Neural progenitor cell (in vitro differentiated cells): ENCODE measurements around the gene F13B.

Source experiments
- EZH2 ChIP-seq: fragments of 200-600 bp; sonication (generic); IDR thresholded peaks from 2 replicates; pipeline ENCODE4 v1.6.1; 2017; ENCODE audit warnings: antibody characterized with exemption, mild to moderate bottlenecking, moderate library complexity
- EZH2phosphoT487 ChIP-seq: fragments of 200-600 bp; sonication (generic); IDR thresholded peaks from 2 replicates; pipeline ENCODE4 v1.6.1; 2017; ENCODE audit warnings: antibody characterized with exemption
- TF ChIP-seq, protein P1 (sequence below): fragments of 200-600 bp; sonication (generic); IDR thresholded peaks from 2 replicates; pipeline ENCODE4 v1.5.1; 2017; ENCODE audit warnings: antibody characterized with exemption, mild to moderate bottlenecking

DNA sequence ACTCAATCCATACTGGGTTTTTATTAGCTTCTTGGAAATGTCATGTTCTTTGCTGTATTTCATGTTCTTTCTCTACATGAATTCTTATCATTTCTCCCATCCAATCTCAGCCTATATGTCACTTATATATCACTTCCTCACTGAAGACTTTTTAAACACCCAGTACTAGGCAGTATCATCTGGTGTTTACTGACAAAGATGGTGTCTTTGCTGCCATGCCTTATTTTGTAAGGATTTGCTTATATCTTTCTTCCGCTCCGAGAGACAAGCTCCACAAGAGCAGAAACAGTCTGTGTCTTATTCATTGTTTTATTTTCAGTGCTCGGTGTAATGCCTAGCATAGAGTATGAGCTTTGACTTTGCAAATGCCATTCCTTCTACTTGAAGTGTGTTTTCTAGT lies 30.2 kb downstream of the F13B start:
- TF ChIP-seq, protein P1, sequence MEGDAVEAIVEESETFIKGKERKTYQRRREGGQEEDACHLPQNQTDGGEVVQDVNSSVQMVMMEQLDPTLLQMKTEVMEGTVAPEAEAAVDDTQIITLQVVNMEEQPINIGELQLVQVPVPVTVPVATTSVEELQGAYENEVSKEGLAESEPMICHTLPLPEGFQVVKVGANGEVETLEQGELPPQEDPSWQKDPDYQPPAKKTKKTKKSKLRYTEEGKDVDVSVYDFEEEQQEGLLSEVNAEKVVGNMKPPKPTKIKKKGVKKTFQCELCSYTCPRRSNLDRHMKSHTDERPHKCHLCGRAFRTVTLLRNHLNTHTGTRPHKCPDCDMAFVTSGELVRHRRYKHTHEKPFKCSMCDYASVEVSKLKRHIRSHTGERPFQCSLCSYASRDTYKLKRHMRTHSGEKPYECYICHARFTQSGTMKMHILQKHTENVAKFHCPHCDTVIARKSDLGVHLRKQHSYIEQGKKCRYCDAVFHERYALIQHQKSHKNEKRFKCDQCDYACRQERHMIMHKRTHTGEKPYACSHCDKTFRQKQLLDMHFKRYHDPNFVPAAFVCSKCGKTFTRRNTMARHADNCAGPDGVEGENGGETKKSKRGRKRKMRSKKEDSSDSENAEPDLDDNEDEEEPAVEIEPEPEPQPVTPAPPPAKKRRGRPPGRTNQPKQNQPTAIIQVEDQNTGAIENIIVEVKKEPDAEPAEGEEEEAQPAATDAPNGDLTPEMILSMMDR = no peak
- no peak for TF ChIP-seq EZH2
- TF ChIP-seq EZH2phosphoT487 = no peak
